ENCODE measurements around the gene SLC18A3.

Gene SLC18A3

GRCh38 chr10:49653273-49653929 lies 43.3 kb downstream of the SLC18A3 start:
- no peak overlapping the region for H3K18ac ChIP-seq (ENCODE audit: low read length)
- no peak overlapping the region for H2BK5ac ChIP-seq (ENCODE audit: low read length)
- H4K5ac ChIP-seq (ENCODE audit: low read length), result no peak overlapping the region
- no peaks in the 10 kb centered on the region for H3K36me3 ChIP-seq (ENCODE audit: control insufficient read depth, insufficient read depth, low read length)
- H3K79me2 ChIP-seq (ENCODE audit: control insufficient read depth, insufficient read depth, low read length), result no peaks in the 10 kb centered on the region
- no peak overlapping the region for H3K4ac ChIP-seq (ENCODE audit: low read depth, low read length)
- WGBS (ENCODE audit: extremely low coverage, insufficient coverage, low lambda C conversion rate), result no CpG with 5 or more reads among the region's 11 CpGs
- no peak overlapping the region for H3K4me3 ChIP-seq (ENCODE audit: low read length)
- H3K23ac ChIP-seq (ENCODE audit: low read length), result no peak overlapping the region
- no peaks in the 10 kb centered on the region for H3K27me3 ChIP-seq (ENCODE audit: insufficient read depth, low read length, poor library complexity)
- H3K56ac ChIP-seq (ENCODE audit: low read length), result no peak overlapping the region
- no peak overlapping the region for H3K27ac ChIP-seq (ENCODE audit: low read depth, low read length)
- H2BK120ac ChIP-seq (ENCODE audit: low read depth, low read length), result no peak overlapping the region
- H3K4me2 ChIP-seq (ENCODE audit: low read length), result no peak overlapping the region
- no peak overlapping the region for H4K8ac ChIP-seq (ENCODE audit: low read depth, low read length)
- H2BK15ac ChIP-seq (replicated peaks; ENCODE audit: low read depth), result no peak overlapping the region
- no peaks in the 10 kb centered on the region for H3K4me1 ChIP-seq (ENCODE audit: control insufficient read depth, low read depth, low read length)
- no peak overlapping the region for H3K9ac ChIP-seq (ENCODE audit: low read length)
- H3K79me1 ChIP-seq (ENCODE audit: low read length), result no peaks in the 10 kb centered on the region
- no peak overlapping the region for H2AK5ac ChIP-seq (ENCODE audit: low read length)
- no peak for DNase-seq

- no peak overlapping the region for H3K4ac ChIP-seq (ENCODE audit: low read depth, low read length)
- no peak overlapping the region for H4K8ac ChIP-seq (ENCODE audit: low read depth, low read length)
- H3K9ac ChIP-seq (ENCODE audit: low read length), result no peak overlapping the region
- H2AK5ac ChIP-seq (ENCODE audit: low read length), result no peak overlapping the region
- no peaks in the 10 kb centered on the region for H3K4me1 ChIP-seq (ENCODE audit: control insufficient read depth, low read depth, low read length)
- H3K4me3 ChIP-seq (ENCODE audit: low read length), result no peak overlapping the region
- H3K18ac ChIP-seq (ENCODE audit: low read length), result no peak overlapping the region
- H3K56ac ChIP-seq (ENCODE audit: low read length), result no peak overlapping the region
- no peak overlapping the region for H4K5ac ChIP-seq (ENCODE audit: low read length)
- H3K79me2 ChIP-seq (ENCODE audit: control insufficient read depth, insufficient read depth, low read length), result no peaks in the 10 kb centered on the region
- no peaks in the 10 kb centered on the region for H3K36me3 ChIP-seq (ENCODE audit: control insufficient read depth, insufficient read depth, low read length)
- no peak overlapping the region for H3K23ac ChIP-seq (ENCODE audit: low read length)
- no peaks in the 10 kb centered on the region for H3K79me1 ChIP-seq (ENCODE audit: low read length)
- H2BK120ac ChIP-seq (ENCODE audit: low read depth, low read length), result no peak overlapping the region
- no peak overlapping the region for H3K27ac ChIP-seq (ENCODE audit: low read depth, low read length)
- no peak overlapping the region for H2BK15ac ChIP-seq (replicated peaks; ENCODE audit: low read depth)
- H2BK5ac ChIP-seq (ENCODE audit: low read length), result no peak overlapping the region
- no peak for DNase-seq
- H3K27me3 ChIP-seq (ENCODE audit: insufficient read depth, low read length, poor library complexity), result no peaks in the 10 kb centered on the region
- no CpG with 5 or more reads among the region's 5 CpGs for WGBS (ENCODE audit: extremely low coverage, insufficient coverage, low lambda C conversion rate)
- H3K4me2 ChIP-seq (ENCODE audit: low read length), result no peak overlapping the region
These were observed 44.1 kb downstream of the SLC18A3 start for GRCh38 chr10:49654036-49654693.

- no peak overlapping the region for H4K5ac ChIP-seq (ENCODE audit: low read length)
- no peaks in the 10 kb centered on the region for H3K27me3 ChIP-seq (ENCODE audit: insufficient read depth, low read length, poor library complexity)
- no peak overlapping the region for H2BK15ac ChIP-seq (replicated peaks; ENCODE audit: low read depth)
- H3K56ac ChIP-seq (ENCODE audit: low read length), result no peak overlapping the region
- no peak overlapping the region for H3K4ac ChIP-seq (ENCODE audit: low read depth, low read length)
- no peak overlapping the region for H2AK5ac ChIP-seq (ENCODE audit: low read length)
- H3K79me1 ChIP-seq (ENCODE audit: low read length), result no peaks in the 10 kb centered on the region
- no peak for DNase-seq
- H3K4me3 ChIP-seq (ENCODE audit: low read length), result no peak overlapping the region
- no peak overlapping the region for H2BK5ac ChIP-seq (ENCODE audit: low read length)
- no peak overlapping the region for H3K9ac ChIP-seq (ENCODE audit: low read length)
- no peaks in the 10 kb centered on the region for H3K79me2 ChIP-seq (ENCODE audit: control insufficient read depth, insufficient read depth, low read length)
- no peak overlapping the region for H3K4me2 ChIP-seq (ENCODE audit: low read length)
- H3K4me1 ChIP-seq (ENCODE audit: control insufficient read depth, low read depth, low read length), result no peaks in the 10 kb centered on the region
- H2BK120ac ChIP-seq (ENCODE audit: low read depth, low read length), result no peak overlapping the region
- H3K23ac ChIP-seq (ENCODE audit: low read length), result no peak overlapping the region
- H3K27ac ChIP-seq (ENCODE audit: low read depth, low read length), result no peak overlapping the region
- H3K36me3 ChIP-seq (ENCODE audit: control insufficient read depth, insufficient read depth, low read length), result no peaks in the 10 kb centered on the region
- WGBS (ENCODE audit: extremely low coverage, insufficient coverage, low lambda C conversion rate), result no CpG with 5 or more reads among the region's 18 CpGs
- H4K8ac ChIP-seq (ENCODE audit: low read depth, low read length), result no peak overlapping the region
- H3K18ac ChIP-seq (ENCODE audit: low read length), result no peak overlapping the region
These were observed 45.0 kb downstream of the SLC18A3 start for GRCh38 chr10:49655099-49655498.

GRCh38 chr10:49656845-49657493 lies 46.9 kb downstream of the SLC18A3 start:
- Histone ChIP-seq H3K9ac (ENCODE audit: low read length) (no peak overlapping the region), H3K4me2 (ENCODE audit: low read length) (no peak overlapping the region), H3K56ac (ENCODE audit: low read length) (no peak overlapping the region), H3K4me1 (ENCODE audit: control insufficient read depth, low read depth, low read length) (no peaks in the 10 kb centered on the region), H3K18ac (ENCODE audit: low read length) (no peak overlapping the region), H3K27me3 (ENCODE audit: insufficient read depth, low read length, poor library complexity) (no peaks in the 10 kb centered on the region), H2AK5ac (ENCODE audit: low read length) (no peak overlapping the region), H3K79me2 (ENCODE audit: control insufficient read depth, insufficient read depth, low read length) (no peaks in the 10 kb centered on the region), H4K8ac (ENCODE audit: low read depth, low read length) (no peak overlapping the region), H3K36me3 (ENCODE audit: control insufficient read depth, insufficient read depth, low read length) (no peaks in the 10 kb centered on the region), H3K27ac (ENCODE audit: low read depth, low read length) (no peak overlapping the region), H3K4ac (ENCODE audit: low read depth, low read length) (no peak overlapping the region), H4K5ac (ENCODE audit: low read length) (no peak overlapping the region), H2BK120ac (ENCODE audit: low read depth, low read length) (no peak overlapping the region), H2BK15ac (replicated peaks; ENCODE audit: low read depth) (no peak overlapping the region), H3K4me3 (ENCODE audit: low read length) (no peak overlapping the region), H3K23ac (ENCODE audit: low read length) (no peak overlapping the region), H3K79me1 (ENCODE audit: low read length) (no peaks in the 10 kb centered on the region), H2BK5ac (ENCODE audit: low read length) (no peak overlapping the region)
- WGBS (ENCODE audit: extremely low coverage, insufficient coverage, low lambda C conversion rate), result no CpG with 5 or more reads among the region's 9 CpGs
- no peak for DNase-seq

GRCh38 chr10:49657606-49658005 lies 47.5 kb downstream of the SLC18A3 start:
- no peak overlapping the region for H3K23ac ChIP-seq (ENCODE audit: low read length)

More at GRCh38 chr10:49657606-49658005, 47.5 kb downstream of the SLC18A3 start:
- Histone ChIP-seq H3K4me1 (ENCODE audit: control insufficient read depth, low read depth, low read length) (no peaks in the 10 kb centered on the region), H3K56ac (ENCODE audit: low read length) (no peak overlapping the region), H3K4me2 (ENCODE audit: low read length) (no peak overlapping the region), H2BK120ac (ENCODE audit: low read depth, low read length) (no peak overlapping the region), H2BK15ac (replicated peaks; ENCODE audit: low read depth) (no peak overlapping the region), H3K27me3 (ENCODE audit: insufficient read depth, low read length, poor library complexity) (no peaks in the 10 kb centered on the region), H3K27ac (ENCODE audit: low read depth, low read length) (no peak overlapping the region), H2BK5ac (ENCODE audit: low read length) (no peak overlapping the region), H3K4ac (ENCODE audit: low read depth, low read length) (no peak overlapping the region), H3K18ac (ENCODE audit: low read length) (no peak overlapping the region), H4K8ac (ENCODE audit: low read depth, low read length) (no peak overlapping the region), H3K4me3 (ENCODE audit: low read length) (no peak overlapping the region), H3K36me3 (ENCODE audit: control insufficient read depth, insufficient read depth, low read length) (no peaks in the 10 kb centered on the region), H3K79me1 (ENCODE audit: low read length) (no peaks in the 10 kb centered on the region), H3K9ac (ENCODE audit: low read length) (no peak overlapping the region), H4K5ac (ENCODE audit: low read length) (no peak overlapping the region), H2AK5ac (ENCODE audit: low read length) (no peak overlapping the region), H3K79me2 (ENCODE audit: control insufficient read depth, insufficient read depth, low read length) (no peaks in the 10 kb centered on the region)
- no peak for DNase-seq
- WGBS (ENCODE audit: extremely low coverage, insufficient coverage, low lambda C conversion rate), result no CpG with 5 or more reads among the region's 1 CpG

All from mesendoderm (in vitro differentiated cells).